GM12878 (cell line): ENCODE data around the gene ATP5F1D. TPM values are rescaled to one million over a fixed set of nuclear protein-coding genes. Genes with fewer than 3 reads are reported as not detected.

Experiments
- ASH2L ChIP-seq: fragments of 300-600, 200-600 bp; sonication (generic); IDR thresholded peaks from 2 replicates; pipeline ENCODE4 v1.6.1; 2017; ENCODE audit warnings: low read depth, mild to moderate bottlenecking, borderline replicate concordance
- BHLHE40 ChIP-seq, 2 experiments: fragments of 450-650 bp in 1 of 2; IDR thresholded peaks; 2 replicates each; pipeline ENCODE4 v1.6.1; 2011 to 2017; ENCODE audit warnings: low read depth in 2 of 2, borderline replicate concordance in 1 of 2, improper control_type of control experiment in 1 of 2, low read length in 1 of 2, mild to moderate bottlenecking in 1 of 2
- EP300 ChIP-seq, 2 experiments: fragments of 150-350 bp in 1 of 2; IDR thresholded peaks; 2 replicates each; pipeline ENCODE4 v1.6.1; 2011 to 2012; ENCODE audit warnings: low read depth in 2 of 2, low read length in 2 of 2, borderline replicate concordance in 1 of 2, improper control_type of control experiment in 1 of 2, inconsistent platforms in 1 of 2; ENCODE audit not compliant: control insufficient read depth in 1 of 2
- POLR2A ChIP-seq: IDR thresholded peaks from 2 replicates; pipeline ENCODE4 v1.6.1; 2011; ENCODE audit warnings: low read depth, mild to moderate bottlenecking, low read length
- POLR2AphosphoS2 ChIP-seq: IDR thresholded peaks from 2 replicates; pipeline ENCODE4 v1.6.1; 2011; ENCODE audit warnings: low read depth, mild to moderate bottlenecking, low read length, improper control_type of control experiment, moderate library complexity
- polyA plus RNA-seq, 11 experiments: library from polyadenylated mRNA; depleted of rRNA in 4 of 11; unstranded in 6 of 11; stranded (reverse) in 5 of 11; fragments of >200 nt; fragmentation: Nextera tagmentation in 4 of 11; fragmentation: Illumina TruSeq in 1 of 11; extraction: Ambion mirVana in 4 of 11; extraction: Trizol in 1 of 11; gene quantifications; 1 replicate in 1 of 11; 2 replicates in 10 of 11; pipeline versions ENCODE4 v1.2.1 to v1.2.3, GENCODE V29; 2011 to 2016; ENCODE audit warnings: inconsistent platforms in 2 of 11, missing spikeins in 2 of 11, low read depth in 1 of 11
- total RNA-seq, 4 experiments: library from RNA; depleted of rRNA in 3 of 4; stranded (reverse); fragments of >200 nt in 3 of 4; fragmentation: Illumina TruSeq in 1 of 4; extraction: Trizol in 1 of 4; gene quantifications; 2 replicates each; pipeline versions ENCODE4 v1.2.1 to v1.2.3, GENCODE V29; 2013 to 2021
- TF ChIP-seq, protein P1 (sequence below): fragments of 450-650 bp; IDR thresholded peaks from 2 replicates; pipeline ENCODE4 v1.6.1; 2018; ENCODE audit warnings: mild to moderate bottlenecking, low read depth, moderate library complexity; ENCODE audit not compliant: partially characterized antibody
- TF ChIP-seq, protein P2 (sequence below): fragments of 450-650 bp; conservative IDR thresholded peaks from 2 replicates; pipeline ENCODE4 v1.6.1; 2017; ENCODE audit warnings: mild to moderate bottlenecking, moderate library complexity

Gene ATP5F1D
- total and polyA plus RNA-seq, 10 of the 15 experiments (the other 5 are each of a cell fraction or from before 2014, with no cell fraction given) = 7.2 to 357 (median 49.5) TPM

DNA sequence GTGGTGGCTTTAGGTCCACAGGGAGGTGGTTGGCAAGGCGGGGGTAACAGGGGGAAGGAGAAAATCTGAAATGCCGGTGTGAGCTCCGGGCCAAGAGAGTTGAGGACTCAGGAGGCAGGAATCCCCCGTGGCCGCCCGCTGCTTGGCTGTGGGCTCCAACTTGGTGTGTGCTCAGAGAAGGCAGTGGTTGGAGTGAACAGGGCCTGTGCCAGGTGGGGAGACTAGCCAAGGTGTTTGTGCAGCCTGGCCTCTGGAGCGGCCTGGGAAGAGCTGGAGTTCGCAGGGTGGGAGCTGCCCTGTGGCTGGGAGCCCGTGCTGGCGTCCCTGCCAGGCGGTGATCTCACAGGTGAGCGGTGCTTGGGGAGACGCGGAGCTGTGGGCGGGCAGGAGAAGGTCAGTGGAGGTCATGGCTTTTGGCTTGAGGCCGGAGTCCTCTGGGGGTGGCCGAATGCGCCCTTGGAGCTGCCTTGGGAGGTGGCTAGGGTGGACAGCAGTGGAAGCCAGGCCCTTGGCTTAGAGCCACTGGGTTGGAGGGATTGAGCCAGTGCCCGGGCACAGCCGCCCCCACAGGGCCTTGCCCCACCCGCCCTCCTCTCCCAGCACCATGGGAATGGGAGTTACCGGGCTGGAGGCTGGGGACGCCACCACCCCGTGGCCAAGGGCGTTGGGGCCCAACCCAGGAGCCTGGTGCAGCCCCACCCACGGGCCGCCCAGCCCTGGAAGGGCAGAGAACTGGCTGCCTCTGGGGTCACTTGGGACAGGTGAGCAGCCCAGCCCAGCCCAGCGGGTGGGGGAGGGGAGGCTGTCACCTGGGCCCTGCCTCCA lies 20.5 kb downstream of the ATP5F1D start (continued):
- TF ChIP-seq ASH2L (0 out of 2 replicates have a peak, but pooled peaks have one; percentile 46), POLR2A (peak; percentile 54), EP300 (IDR thresholded peaks at IDR 0.05; ENCODE audit: borderline replicate concordance in 1 of 2, control insufficient read depth in 1 of 2, low read depth in 2 of 2, low read length in 2 of 2) (0 out of 4 replicates have a peak, but pooled peaks of 1 of the 2 experiments have one; percentile 4), BHLHE40 (IDR thresholded peaks at IDR 0.05; ENCODE audit: borderline replicate concordance in 1 of 2, low read depth in 2 of 2, low read length in 1 of 2) (peak in 1 of 2 experiments; percentile 26; a peak in 1 of 4 replicates), POLR2AphosphoS2 (peak; percentile 65; the same call in 1 of the 2 replicates)
- TF ChIP-seq, protein P1, sequence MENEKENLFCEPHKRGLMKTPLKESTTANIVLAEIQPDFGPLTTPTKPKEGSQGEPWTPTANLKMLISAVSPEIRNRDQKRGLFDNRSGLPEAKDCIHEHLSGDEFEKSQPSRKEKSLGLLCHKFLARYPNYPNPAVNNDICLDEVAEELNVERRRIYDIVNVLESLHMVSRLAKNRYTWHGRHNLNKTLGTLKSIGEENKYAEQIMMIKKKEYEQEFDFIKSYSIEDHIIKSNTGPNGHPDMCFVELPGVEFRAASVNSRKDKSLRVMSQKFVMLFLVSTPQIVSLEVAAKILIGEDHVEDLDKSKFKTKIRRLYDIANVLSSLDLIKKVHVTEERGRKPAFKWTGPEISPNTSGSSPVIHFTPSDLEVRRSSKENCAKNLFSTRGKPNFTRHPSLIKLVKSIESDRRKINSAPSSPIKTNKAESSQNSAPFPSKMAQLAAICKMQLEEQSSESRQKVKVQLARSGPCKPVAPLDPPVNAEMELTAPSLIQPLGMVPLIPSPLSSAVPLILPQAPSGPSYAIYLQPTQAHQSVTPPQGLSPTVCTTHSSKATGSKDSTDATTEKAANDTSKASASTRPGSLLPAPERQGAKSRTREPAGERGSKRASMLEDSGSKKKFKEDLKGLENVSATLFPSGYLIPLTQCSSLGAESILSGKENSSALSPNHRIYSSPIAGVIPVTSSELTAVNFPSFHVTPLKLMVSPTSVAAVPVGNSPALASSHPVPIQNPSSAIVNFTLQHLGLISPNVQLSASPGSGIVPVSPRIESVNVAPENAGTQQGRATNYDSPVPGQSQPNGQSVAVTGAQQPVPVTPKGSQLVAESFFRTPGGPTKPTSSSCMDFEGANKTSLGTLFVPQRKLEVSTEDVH = no peak
- TF ChIP-seq, protein P2, sequence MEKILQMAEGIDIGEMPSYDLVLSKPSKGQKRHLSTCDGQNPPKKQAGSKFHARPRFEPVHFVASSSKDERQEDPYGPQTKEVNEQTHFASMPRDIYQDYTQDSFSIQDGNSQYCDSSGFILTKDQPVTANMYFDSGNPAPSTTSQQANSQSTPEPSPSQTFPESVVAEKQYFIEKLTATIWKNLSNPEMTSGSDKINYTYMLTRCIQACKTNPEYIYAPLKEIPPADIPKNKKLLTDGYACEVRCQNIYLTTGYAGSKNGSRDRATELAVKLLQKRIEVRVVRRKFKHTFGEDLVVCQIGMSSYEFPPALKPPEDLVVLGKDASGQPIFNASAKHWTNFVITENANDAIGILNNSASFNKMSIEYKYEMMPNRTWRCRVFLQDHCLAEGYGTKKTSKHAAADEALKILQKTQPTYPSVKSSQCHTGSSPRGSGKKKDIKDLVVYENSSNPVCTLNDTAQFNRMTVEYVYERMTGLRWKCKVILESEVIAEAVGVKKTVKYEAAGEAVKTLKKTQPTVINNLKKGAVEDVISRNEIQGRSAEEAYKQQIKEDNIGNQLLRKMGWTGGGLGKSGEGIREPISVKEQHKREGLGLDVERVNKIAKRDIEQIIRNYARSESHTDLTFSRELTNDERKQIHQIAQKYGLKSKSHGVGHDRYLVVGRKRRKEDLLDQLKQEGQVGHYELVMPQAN = 0 out of 2 replicates have a peak, but pooled peaks have one; percentile 40
